Mesendoderm (in vitro differentiated cells): ENCODE measurements around the gene UBE2D2.
"Not testable (repeated sequence)": the region's sequence is repeated elsewhere in the genome, so short reads cannot be mapped to it uniquely, and the experiment has no call there.

Experiments
- DNase-seq: peaks from one replicate; pipeline ENCODE4 v3.0.0; 2013
- H2AK5ac ChIP-seq: 2 replicates; pipeline ENCODE4 v1.6.1; 2013; ENCODE audit warnings: low read length, inconsistent platforms
- H2BK120ac ChIP-seq: 2 replicates; pipeline ENCODE4 v1.6.1; 2013; ENCODE audit warnings: low read depth, mild to moderate bottlenecking, low read length, moderate library complexity, mixed read lengths
- H2BK15ac ChIP-seq: replicated peaks from 2 replicates; pipeline ENCODE4 v1.6.1; 2013; ENCODE audit warnings: low read depth, mild to moderate bottlenecking, moderate library complexity
- H2BK5ac ChIP-seq: 2 replicates; pipeline ENCODE4 v1.6.1; 2013; ENCODE audit warnings: low read length, inconsistent platforms
- H3K18ac ChIP-seq: 2 replicates; pipeline ENCODE4 v1.6.1; 2013; ENCODE audit warnings: mild to moderate bottlenecking, low read length, mixed read lengths
- H3K23ac ChIP-seq: one replicate; pipeline ENCODE4 v1.6.1; 2013; ENCODE audit warnings: low read length
- H3K27ac ChIP-seq: 2 replicates; pipeline ENCODE4 v1.5.1; 2013; ENCODE audit warnings: low read depth, mild to moderate bottlenecking, inconsistent platforms, low read length, moderate library complexity
- H3K27me3 ChIP-seq: 2 replicates; pipeline ENCODE4 v1.6.1; 2013; ENCODE audit warnings: low read length, control low read depth, mild to moderate bottlenecking, inconsistent platforms; ENCODE audit not compliant: insufficient read depth, poor library complexity
- H3K36me3 ChIP-seq: 2 replicates; pipeline ENCODE4 v1.6.1; 2013; ENCODE audit warnings: low read length, inconsistent platforms; ENCODE audit not compliant: control insufficient read depth, insufficient read depth
- H3K4ac ChIP-seq: one replicate; pipeline ENCODE4 v1.6.1; 2013; ENCODE audit warnings: low read depth, mild to moderate bottlenecking, low read length, moderate library complexity
- H3K4me1 ChIP-seq: 2 replicates; pipeline ENCODE4 v1.6.1; 2013; ENCODE audit warnings: low read depth, low read length, inconsistent platforms; ENCODE audit not compliant: control insufficient read depth
- H3K4me2 ChIP-seq: 2 replicates; pipeline ENCODE4 v1.6.1; 2013; ENCODE audit warnings: low read length
- H3K4me3 ChIP-seq: 2 replicates; pipeline ENCODE4 v1.5.1; 2013; ENCODE audit warnings: mild to moderate bottlenecking, low read length
- H3K56ac ChIP-seq: one replicate; pipeline ENCODE4 v1.6.1; 2013; ENCODE audit warnings: low read length
- H3K79me1 ChIP-seq: 2 replicates; pipeline ENCODE4 v1.6.1; 2013; ENCODE audit warnings: low read length, inconsistent platforms
- H3K79me2 ChIP-seq: 2 replicates; pipeline ENCODE4 v1.6.1; 2013; ENCODE audit warnings: mild to moderate bottlenecking, low read length; ENCODE audit not compliant: control insufficient read depth, insufficient read depth
- H3K9ac ChIP-seq: 2 replicates; pipeline ENCODE4 v1.6.1; 2013; ENCODE audit warnings: low read length, inconsistent platforms
- H4K5ac ChIP-seq: one replicate; pipeline ENCODE4 v1.6.1; 2013; ENCODE audit warnings: low read length
- H4K8ac ChIP-seq: one replicate; pipeline ENCODE4 v1.6.1; 2013; ENCODE audit warnings: low read depth, mild to moderate bottlenecking, control low read depth, low read length, moderate library complexity
- WGBS: extraction: QIAGEN DNeasy Blood & Tissue Kit; methylation state at CpG from one replicate; pipeline ENCODE4 v1.1.7; 2013; ENCODE audit warnings: low lambda C conversion rate, missing lambda C conversion rate; ENCODE audit not compliant: insufficient coverage; ENCODE audit errors: extremely low coverage; 5-methylcytosine and 5-hydroxymethylcytosine counted together

The UBE2D2 gene

DNA sequence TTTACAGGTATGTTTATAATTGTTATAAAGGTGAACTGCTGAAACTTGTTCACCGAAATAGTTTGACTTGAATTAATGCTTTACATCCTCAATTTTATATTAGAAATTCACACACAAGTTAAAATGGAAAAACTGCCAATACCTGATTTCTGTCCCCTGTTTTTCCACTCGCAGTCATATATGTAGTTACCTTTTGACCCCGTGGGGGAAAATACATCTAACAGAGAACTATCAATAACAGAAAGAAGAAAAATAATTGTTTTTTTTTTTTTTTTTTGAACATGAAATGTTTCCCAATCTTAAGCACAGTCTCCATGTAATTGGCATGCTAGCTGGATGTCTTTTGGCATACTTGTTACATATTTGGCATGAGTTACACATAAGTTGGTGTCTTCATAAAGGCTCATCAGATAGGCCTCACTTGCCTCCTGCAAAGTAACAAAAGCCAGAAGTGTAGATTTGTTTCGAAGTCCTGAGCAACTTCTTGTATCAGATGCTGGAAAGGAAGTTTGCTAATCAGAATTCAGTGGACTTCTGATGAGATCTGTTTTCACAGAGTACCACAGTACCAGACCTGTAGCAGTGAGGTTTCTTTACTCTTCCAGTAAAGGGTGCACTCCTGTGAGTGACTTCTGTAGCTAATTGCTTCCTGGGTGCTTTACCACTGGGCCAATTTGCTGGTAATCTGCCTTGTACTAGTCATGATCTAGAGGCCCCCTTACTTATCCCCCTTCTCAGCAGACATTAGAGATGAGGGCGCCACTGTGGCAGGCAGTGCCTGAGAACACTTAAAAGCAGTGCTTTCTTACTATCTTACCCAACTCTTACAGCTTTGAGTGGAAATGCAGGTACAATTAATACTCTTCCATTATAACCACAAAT, 50.8 kb downstream of the UBE2D2 start:
- Histone ChIP-seq H2BK120ac (no peak overlapping the region), H3K9ac (no peak overlapping the region), H2BK5ac (no peak overlapping the region), H3K27me3 (no peaks in the 10 kb centered on the region), H2AK5ac (no peak overlapping the region), H3K36me3 (no peaks in the 10 kb centered on the region), H3K79me2 (peaks cover 8% of the 10 kb centered on the region), H3K4me3 (no peak overlapping the region), H3K4ac (no peak overlapping the region), H3K23ac (no peak overlapping the region), H4K8ac (no peak overlapping the region), H4K5ac (no peak overlapping the region), H3K4me1 (no peaks in the 10 kb centered on the region), H3K79me1 (peaks cover 3% of the 10 kb centered on the region), H3K56ac (no peak overlapping the region), H3K18ac (no peak overlapping the region), H3K4me2 (no peak overlapping the region), H2BK15ac (no peak overlapping the region), H3K27ac (no peak overlapping the region)
- no CpG with 5 or more reads among the region's 5 CpGs for WGBS
- DNase-seq = no peak

DNA sequence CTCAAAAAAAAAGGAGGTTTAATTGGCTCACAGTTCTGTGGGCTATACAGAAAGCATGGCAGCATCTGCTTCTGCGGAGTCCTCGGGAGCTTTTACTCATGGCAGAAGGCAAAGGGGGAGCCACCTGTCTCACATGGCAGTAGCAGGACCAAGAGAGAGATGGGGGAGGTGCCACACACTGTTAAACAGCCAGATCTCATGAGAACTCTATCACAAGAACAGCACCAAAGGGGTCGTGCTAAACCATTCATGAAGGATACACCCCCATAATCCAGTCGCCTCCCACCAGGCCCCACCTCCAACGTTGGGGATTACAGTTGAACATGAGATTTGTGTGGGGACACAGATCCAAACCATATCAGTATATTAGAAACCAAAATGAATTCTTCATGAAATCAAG, 58.7 kb downstream of the UBE2D2 start:
- H3K79me2 ChIP-seq = no peaks in the 10 kb centered on the region
- no peak overlapping the region for H4K5ac ChIP-seq
- H3K36me3 ChIP-seq = peaks cover 2% of the 10 kb centered on the region
- no peak overlapping the region for H3K4me3 ChIP-seq
- H3K4me2 ChIP-seq = no peak overlapping the region
- H3K79me1 ChIP-seq = peaks cover 2% of the 10 kb centered on the region
- H3K9ac ChIP-seq = no peak overlapping the region
- no peak for DNase-seq
- no peak overlapping the region for H3K23ac ChIP-seq
- WGBS = no CpG with 5 or more reads among the region's 5 CpGs
- no peaks in the 10 kb centered on the region for H3K4me1 ChIP-seq
- H3K56ac ChIP-seq = no peak overlapping the region
- no peak overlapping the region for H3K18ac ChIP-seq
- H4K8ac ChIP-seq = no peak overlapping the region
- no peaks in the 10 kb centered on the region for H3K27me3 ChIP-seq
- no peak overlapping the region for H2BK120ac ChIP-seq
- H2BK15ac ChIP-seq = no peak overlapping the region
- no peak overlapping the region for H3K27ac ChIP-seq
- H2AK5ac ChIP-seq = no peak overlapping the region
- no peak overlapping the region for H2BK5ac ChIP-seq
- H3K4ac ChIP-seq = no peak overlapping the region

DNA sequence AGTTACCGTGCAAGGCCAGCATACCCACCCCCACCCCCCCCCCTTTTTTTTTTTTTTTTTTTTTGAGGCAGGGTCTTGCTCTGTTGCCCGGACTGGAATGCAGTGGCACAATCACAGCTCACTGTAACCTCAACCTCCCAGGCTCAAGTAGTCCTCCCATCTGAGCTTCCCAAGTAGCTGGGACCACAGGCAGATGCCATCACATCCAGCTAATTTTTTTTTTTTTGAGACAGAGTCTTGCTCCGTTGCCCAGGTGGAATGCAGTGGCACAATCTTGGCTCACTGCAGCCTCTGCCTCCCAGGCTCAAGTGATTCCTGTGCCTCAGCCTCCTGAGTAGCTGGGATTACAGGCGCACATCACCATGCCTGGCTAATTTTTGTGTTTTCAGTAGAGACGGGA, 64.3 kb downstream of the UBE2D2 start:
- not testable (repeated sequence) for H2BK120ac ChIP-seq, H3K9ac ChIP-seq, H3K23ac ChIP-seq, H3K79me1 ChIP-seq, H2BK5ac ChIP-seq, H4K8ac ChIP-seq, H3K4me2 ChIP-seq, H3K27me3 ChIP-seq, H3K4me3 ChIP-seq, H3K36me3 ChIP-seq, H4K5ac ChIP-seq, H3K4me1 ChIP-seq, H3K27ac ChIP-seq, H3K56ac ChIP-seq, H3K18ac ChIP-seq, DNase-seq, H2BK15ac ChIP-seq, H2AK5ac ChIP-seq, H3K4ac ChIP-seq, H3K79me2 ChIP-seq
- no CpG with 5 or more reads among the region's 5 CpGs for WGBS

DNA sequence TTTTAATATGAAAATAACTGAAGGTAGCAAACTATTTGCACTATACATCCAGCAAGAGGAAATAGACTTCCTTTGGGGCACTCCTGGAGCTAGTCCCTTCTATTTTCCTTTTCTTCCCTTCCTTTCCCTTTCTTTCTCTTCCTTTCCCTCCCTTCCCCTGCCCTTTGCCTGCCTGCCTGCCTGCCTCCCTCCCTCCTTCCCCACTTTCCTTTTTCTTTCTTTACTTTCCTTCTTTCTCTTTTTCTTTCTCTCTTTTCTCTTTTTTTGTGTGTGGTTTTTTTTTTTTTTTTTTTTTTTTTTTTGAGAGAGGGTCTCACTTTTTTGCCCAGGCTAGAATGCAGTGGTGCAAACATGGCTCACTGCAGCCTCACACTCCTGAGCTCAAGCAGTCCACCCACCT, 69.7 kb downstream of the UBE2D2 start:
- no peak overlapping the region for H3K4me2 ChIP-seq
- H3K27ac ChIP-seq = no peak overlapping the region
- H3K4me1 ChIP-seq = peaks cover 3% of the 10 kb centered on the region
- H3K18ac ChIP-seq = no peak overlapping the region
- H3K79me1 ChIP-seq = peaks cover 8% of the 10 kb centered on the region
- DNase-seq = no peak
- H4K5ac ChIP-seq = no peak overlapping the region
- no peak overlapping the region for H3K56ac ChIP-seq
- H3K4ac ChIP-seq = no peak overlapping the region
- no peak overlapping the region for H3K23ac ChIP-seq
- H3K27me3 ChIP-seq = no peaks in the 10 kb centered on the region
- no peak overlapping the region for H3K4me3 ChIP-seq
- peaks cover 2% of the 10 kb centered on the region for H3K36me3 ChIP-seq
- H2BK15ac ChIP-seq = no peak overlapping the region
- H4K8ac ChIP-seq = no peak overlapping the region
- no peak overlapping the region for H3K9ac ChIP-seq
- H2AK5ac ChIP-seq = no peak overlapping the region
- no peak overlapping the region for H2BK5ac ChIP-seq
- H2BK120ac ChIP-seq = no peak overlapping the region
- no peaks in the 10 kb centered on the region for H3K79me2 ChIP-seq

DNA sequence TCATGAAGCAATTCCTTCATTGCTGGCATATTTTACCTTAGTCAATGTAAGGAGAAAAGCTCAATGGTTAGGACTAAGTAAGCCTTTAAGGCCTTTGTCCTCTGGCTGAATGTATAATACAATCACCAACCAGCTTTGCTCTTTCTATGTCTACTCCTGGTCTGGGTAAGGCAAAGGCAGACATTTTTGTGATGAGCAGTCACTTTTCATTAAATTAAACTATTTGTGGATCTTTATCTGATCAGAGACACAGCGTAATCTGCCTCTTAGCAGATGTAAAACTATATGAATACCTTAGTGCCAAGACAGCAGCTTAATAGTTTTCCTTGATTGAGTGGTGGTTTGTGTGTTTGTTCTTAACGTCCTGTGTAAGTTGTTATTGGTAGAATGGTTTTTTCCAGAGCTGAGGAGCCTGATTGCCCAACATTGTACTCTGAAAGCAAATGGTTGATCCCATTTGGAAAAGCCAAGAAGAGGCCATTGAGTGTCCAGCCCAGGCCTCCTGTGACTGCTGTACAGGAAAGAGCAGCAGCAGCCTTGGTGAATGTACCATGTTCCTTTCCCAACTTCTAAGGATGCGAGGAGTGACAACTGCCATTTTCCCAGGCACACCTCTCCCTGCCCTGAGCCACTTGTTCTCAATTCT, 70.5 kb downstream of the UBE2D2 start:
- no peak for DNase-seq
- no peak overlapping the region for H3K27ac ChIP-seq
- WGBS = no CpG with 5 or more reads among the region's 3 CpGs

More for the DNA sequence above, 70.5 kb downstream of the UBE2D2 start:
- no peak overlapping the region for H2BK120ac ChIP-seq
- no peaks in the 10 kb centered on the region for H3K79me2 ChIP-seq
- H3K4ac ChIP-seq = no peak overlapping the region
- H3K9ac ChIP-seq = no peak overlapping the region
- H3K18ac ChIP-seq = no peak overlapping the region
- H3K56ac ChIP-seq = no peak overlapping the region
- H3K79me1 ChIP-seq = peaks cover 8% of the 10 kb centered on the region
- H3K4me2 ChIP-seq = no peak overlapping the region
- H3K4me1 ChIP-seq = peaks cover 4% of the 10 kb centered on the region
- peaks cover 2% of the 10 kb centered on the region for H3K36me3 ChIP-seq
- no peak overlapping the region for H3K23ac ChIP-seq
- no peak overlapping the region for H2BK15ac ChIP-seq
- no peak overlapping the region for H4K8ac ChIP-seq
- no peak overlapping the region for H3K4me3 ChIP-seq
- H2BK5ac ChIP-seq = no peak overlapping the region
- no peak overlapping the region for H4K5ac ChIP-seq
- no peaks in the 10 kb centered on the region for H3K27me3 ChIP-seq
- no peak overlapping the region for H2AK5ac ChIP-seq
